Jurkat, Clone E6-1 (cell line): Measurements from ENCODE around the gene ASCC1.
"Not testable (repeated sequence)": the region's sequence is repeated elsewhere in the genome, so short reads cannot be mapped to it uniquely, and the experiment has no call there.

ENCODE experiments used
- DNase-seq: peaks from one replicate; pipeline ENCODE4 v3.0.0-alpha.2; 2011; ENCODE audit warnings: low read depth, low spot score
- H3K4me3 ChIP-seq: 2 replicates; pipeline ENCODE4 v1.5.1; 2011; ENCODE audit warnings: mild to moderate bottlenecking, low read length, control low read depth, moderate library complexity

ASCC1 gene

GRCh38 chr10:72226418-72227027, 10.4 kb upstream of the ASCC1 start:
- H3K4me3 ChIP-seq = no peak overlapping the region
- no peak for DNase-seq

- DNase-seq, H3K4me3 ChIP-seq: not testable (repeated sequence)
These were observed 8.1 kb upstream of the ASCC1 start for GRCh38 chr10:72224191-72224590.

- H3K4me3 ChIP-seq = no peak overlapping the region
- DNase-seq = no peak
These were observed 7.6 kb upstream of the ASCC1 start for GRCh38 chr10:72223743-72224101.

GRCh38 chr10:72221278-72221677, 5.2 kb upstream of the ASCC1 start:
- no peak overlapping the region for H3K4me3 ChIP-seq
- DNase-seq = no peak

- H3K4me3 ChIP-seq = no peak overlapping the region
- no peak for DNase-seq
These were observed 4.6 kb upstream of the ASCC1 start for GRCh38 chr10:72220637-72221036.

GRCh38 chr10:72219235-72219814, 3.2 kb upstream of the ASCC1 start:
- DNase-seq = no peak
- no peak overlapping the region for H3K4me3 ChIP-seq

GRCh38 chr10:72218726-72219125, 2.6 kb upstream of the ASCC1 start:
- H3K4me3 ChIP-seq = peak overlapping the region; percentile 33
- peak; percentile 66 for DNase-seq

GRCh38 chr10:72218325-72218724, 2.2 kb upstream of the ASCC1 start:
- DNase-seq = peak; percentile 32
- peak overlapping the region; percentile 33 for H3K4me3 ChIP-seq

GRCh38 chr10:72211832-72212231, 4.2 kb downstream of the ASCC1 start:
- not testable (repeated sequence) for DNase-seq, H3K4me3 ChIP-seq

GRCh38 chr10:72211381-72211780, 4.7 kb downstream of the ASCC1 start:
- not testable (repeated sequence) for DNase-seq, H3K4me3 ChIP-seq

GRCh38 chr10:72208526-72208925, 7.5 kb downstream of the ASCC1 start:
- not testable (repeated sequence) for H3K4me3 ChIP-seq
- DNase-seq = peak; percentile 65

- no peak overlapping the region for H3K4me3 ChIP-seq
- DNase-seq = no peak
These were observed 9.4 kb downstream of the ASCC1 start for GRCh38 chr10:72206511-72207229.

- no peak for DNase-seq
- H3K4me3 ChIP-seq = no peak overlapping the region
These were observed 11.4 kb downstream of the ASCC1 start for GRCh38 chr10:72204724-72205123.

GRCh38 chr10:72204296-72204695, 11.8 kb downstream of the ASCC1 start:
- no peak overlapping the region for H3K4me3 ChIP-seq
- DNase-seq = no peak

GRCh38 chr10:72201293-72201692, 14.8 kb downstream of the ASCC1 start:
- H3K4me3 ChIP-seq = no peak overlapping the region
- no peak for DNase-seq

GRCh38 chr10:72200883-72201282, 15.2 kb downstream of the ASCC1 start:
- no peak overlapping the region for H3K4me3 ChIP-seq
- DNase-seq = no peak

- DNase-seq = no peak
- no peak overlapping the region for H3K4me3 ChIP-seq
These were observed 21.1 kb downstream of the ASCC1 start for GRCh38 chr10:72194949-72195348.

GRCh38 chr10:72186982-72187330, 29.1 kb downstream of the ASCC1 start:
- H3K4me3 ChIP-seq = no peak overlapping the region
- DNase-seq = no peak

- no peak for DNase-seq
- no peak overlapping the region for H3K4me3 ChIP-seq
These were observed 29.7 kb downstream of the ASCC1 start for GRCh38 chr10:72186258-72186981.

GRCh38 chr10:72184156-72184555, 31.9 kb downstream of the ASCC1 start:
- H3K4me3 ChIP-seq = no peak overlapping the region
- no peak for DNase-seq
